PC-9 (cell line): ENCODE results near the gene LCE7A. TPM values are rescaled to one million over a fixed set of nuclear protein-coding genes. Genes with fewer than 3 reads are reported as not detected.

Source experiments
- BruUV-seq: library from RNA; stranded (reverse); fragments of 400-500 nt; replicated peaks from 2 replicates; lab custom pipeline; 2021; lab: Mats Ljungman, UMichigan
- CTCF ChIA-PET: fragments of 300-600 bp; sonication (Branson Sonifier 250); formaldehyde crosslinking; loops from one replicate; lab custom pipeline; 2022; ENCODE audit warnings: antibody characterized with exemption; lab: Charles Lee
- POLR2A ChIA-PET: fragments of 300-600 bp; sonication (Branson Sonifier 250); formaldehyde crosslinking; loops from one replicate; lab custom pipeline; 2022; ENCODE audit warnings: antibody characterized with exemption; ENCODE audit not compliant: unreplicated experiment; lab: Charles Lee
- DNase-seq, 2 experiments: peaks; one replicate each; pipeline versions ENCODE4 v3.0.0 to v3.0.0-alpha.2; 2015 to 2022; ENCODE audit warnings: mixed read lengths in 1 of 2
- H2AFZ ChIP-seq: fragments of 200-600 bp; sonication (generic); 2 replicates; pipeline ENCODE4 v1.8.1; 2017; ENCODE audit warnings: antibody characterized with exemption
- H3F3A ChIP-seq: fragments of 200-600 bp; sonication (generic); 2 replicates; pipeline ENCODE4 v1.8.1; 2017; ENCODE audit warnings: antibody characterized with exemption, mild to moderate bottlenecking, low read depth; ENCODE audit not compliant: insufficient read depth
- H3K27ac ChIP-seq: fragments of 200-600 bp; sonication (generic); 2 replicates; pipeline ENCODE4 v1.6.1; 2016; ENCODE audit warnings: mixed run types
- H3K27me3 ChIP-seq: fragments of 200-600 bp; sonication (generic); 2 replicates; pipeline ENCODE4 v1.6.1; 2016; ENCODE audit warnings: low read depth, mixed run types; ENCODE audit not compliant: insufficient read depth
- H3K36me3 ChIP-seq: fragments of 200-600 bp; sonication (generic); 2 replicates; pipeline ENCODE4 v1.6.1; 2016; ENCODE audit warnings: low read depth, mixed run types
- H3K4me1 ChIP-seq: fragments of 200-600 bp; sonication (generic); replicated peaks from 2 replicates; pipeline ENCODE4 v1.6.1; 2016; ENCODE audit warnings: mixed run types; ENCODE audit not compliant: insufficient read depth
- H3K4me2 ChIP-seq: fragments of 200-600 bp; sonication (generic); 2 replicates; pipeline ENCODE4 v1.6.1; 2017; ENCODE audit warnings: mixed run types
- H3K4me3 ChIP-seq: fragments of 200-600 bp; sonication (generic); 2 replicates; pipeline ENCODE4 v1.6.1; 2016; ENCODE audit warnings: mixed run types
- H3K79me2 ChIP-seq: fragments of 200-600 bp; sonication (generic); 2 replicates; pipeline ENCODE4 v1.6.1; 2017; ENCODE audit warnings: low read depth, mixed run types
- H3K9me2 ChIP-seq: fragments of 200-600 bp; sonication (generic); 2 replicates; pipeline ENCODE4 v1.8.1; 2017; ENCODE audit warnings: mild to moderate bottlenecking; ENCODE audit not compliant: insufficient read depth
- H3K9me3 ChIP-seq: fragments of 200-600 bp; sonication (generic); 2 replicates; pipeline ENCODE4 v1.8.1; 2016; ENCODE audit warnings: low read depth; ENCODE audit not compliant: insufficient read depth
- H4K20me1 ChIP-seq: fragments of 200-600 bp; sonication (generic); 2 replicates; pipeline ENCODE4 v1.8.1; 2017; ENCODE audit not compliant: insufficient read depth
- CTCF ChIP-seq: fragments of 200-600 bp; sonication (generic); conservative IDR thresholded peaks from 2 replicates; pipeline ENCODE4 v1.6.1; 2017; ENCODE audit warnings: mixed run types, antibody characterized with exemption, mild to moderate bottlenecking, moderate library complexity
- EZH2 ChIP-seq: fragments of 200-600 bp; sonication (generic); IDR thresholded peaks from 2 replicates; pipeline ENCODE4 v1.8.0; 2017; ENCODE audit warnings: antibody characterized with exemption, low read depth
- intact Hi-C: fragments of 100-400 bp; cut with micrococcal nuclease; formaldehyde crosslinking; loops from one replicate; pipeline ENCODE4 v1.10.0; 2022; ENCODE audit not compliant: unreplicated experiment
- total RNA-seq: library from RNA; stranded (reverse); gene quantifications from 2 replicates; pipeline ENCODE4 v1.2.3, GENCODE V29; 2021

Gene LCE7A
- total RNA-seq, 1 experiment from 2014 or later, result not detected

GRCh38 chr1:152873495-152873894 is 13.7 kb downstream of the LCE7A start:
- no peaks in the 10 kb centered on the region for H4K20me1 ChIP-seq
- CTCF ChIA-PET, result no interaction called here
- no peak for DNase-seq

GRCh38 chr1:152876827-152877226 is 17.0 kb downstream of the LCE7A start:
- no peak for DNase-seq
- Histone ChIP-seq H3K9me3 (no peaks in the 10 kb centered on the region), H2AFZ (no peak overlapping the region), H3K27ac (no peak overlapping the region), H3K9me2 (no peaks in the 10 kb centered on the region), H3K36me3 (no peaks in the 10 kb centered on the region), H3K79me2 (no peaks in the 10 kb centered on the region), H3K27me3 (no peaks in the 10 kb centered on the region), H3K4me2 (no peak overlapping the region), H3F3A (no peaks in the 10 kb centered on the region), H3K4me3 (no peak overlapping the region), H3K4me1 (peaks cover 9% of the 10 kb centered on the region; the same call in 1 of the 2 replicates), H4K20me1 (no peaks in the 10 kb centered on the region)
- TF ChIP-seq CTCF (no peak), EZH2 (no peak)
- ChIA-PET CTCF (no interaction called here), POLR2A (no interaction called here)
- intact Hi-C loops, result no loop called here
- no TSS peak for BruUV-seq

More at GRCh38 chr1:152873495-152873894, 13.7 kb downstream of the LCE7A start:
- POLR2A ChIA-PET, result no interaction called here
- no peaks in the 10 kb centered on the region for H3F3A ChIP-seq
- no peak overlapping the region for H3K4me3 ChIP-seq
- no peak overlapping the region for H3K4me2 ChIP-seq
- H3K27me3 ChIP-seq, result no peaks in the 10 kb centered on the region
- no TSS peak for BruUV-seq
- no peaks in the 10 kb centered on the region for H3K9me3 ChIP-seq
- no peaks in the 10 kb centered on the region for H3K9me2 ChIP-seq
- no peak overlapping the region for H3K27ac ChIP-seq
- H2AFZ ChIP-seq, result no peak overlapping the region
- no peaks in the 10 kb centered on the region for H3K79me2 ChIP-seq
- no peaks in the 10 kb centered on the region for H3K36me3 ChIP-seq
- TF ChIP-seq EZH2 (no peak), CTCF (no peak)
- intact Hi-C loops, result loop anchor here (5.0 kb wide), 1 partner anchor 34 kb away; the partner anchor contains the start of gene IVL
- peaks cover 9% of the 10 kb centered on the region; the same call in 1 of the 2 replicates for H3K4me1 ChIP-seq

GRCh38 chr1:152878042-152878441 is 18.2 kb downstream of the LCE7A start, which contains the start of gene SMCP:
SMCP (plus strand) TSS chr1:152878322; CDS start chr1:152884423, 6,101 bp downstream.
- Histone ChIP-seq H3K27ac (no peak within 1 kb of the TSS), H3K36me3 (no peaks in the 10 kb centered on the region), H3F3A (no peaks in the 10 kb centered on the region), H3K9me2 (no peaks in the 10 kb centered on the region), H3K79me2 (no peaks in the 10 kb centered on the region), H3K4me3 (no peak within 1 kb of the TSS), H2AFZ (no peak within 1 kb of the TSS), H4K20me1 (no peaks in the 10 kb centered on the region), H3K27me3 (no peaks in the 10 kb centered on the region), H3K4me2 (no peak within 1 kb of the TSS), H3K9me3 (no peaks in the 10 kb centered on the region), H3K4me1 (peaks cover 8% of the 10 kb centered on the region; the same call in 1 of the 2 replicates)
- ChIA-PET POLR2A (no interaction called here), CTCF (interaction anchor here (0.6 to 1.0 kb wide), 2 partner anchors 10 to 48 kb away, joined by 4 read pairs; no protein-coding TSS in a partner anchor)
- intact Hi-C loops, result no loop called here
- no TSS peak for BruUV-seq
- DNase-seq, result no peak
- TF ChIP-seq CTCF (peak; percentile 52), EZH2 (no peak)
